TTC549 (cell line): ENCODE results near the gene QRICH1.
"Not testable (repeated sequence)": the region's sequence is repeated elsewhere in the genome, so short reads cannot be mapped to it uniquely, and the experiment has no call there.

Experiments
- FAIRE-seq: peaks from 2 replicates; lab custom pipeline; 2012; peaks lifted over from hg19 to GRCh38; lab: Jason Lieb, UNC

QRICH1 gene

DNA sequence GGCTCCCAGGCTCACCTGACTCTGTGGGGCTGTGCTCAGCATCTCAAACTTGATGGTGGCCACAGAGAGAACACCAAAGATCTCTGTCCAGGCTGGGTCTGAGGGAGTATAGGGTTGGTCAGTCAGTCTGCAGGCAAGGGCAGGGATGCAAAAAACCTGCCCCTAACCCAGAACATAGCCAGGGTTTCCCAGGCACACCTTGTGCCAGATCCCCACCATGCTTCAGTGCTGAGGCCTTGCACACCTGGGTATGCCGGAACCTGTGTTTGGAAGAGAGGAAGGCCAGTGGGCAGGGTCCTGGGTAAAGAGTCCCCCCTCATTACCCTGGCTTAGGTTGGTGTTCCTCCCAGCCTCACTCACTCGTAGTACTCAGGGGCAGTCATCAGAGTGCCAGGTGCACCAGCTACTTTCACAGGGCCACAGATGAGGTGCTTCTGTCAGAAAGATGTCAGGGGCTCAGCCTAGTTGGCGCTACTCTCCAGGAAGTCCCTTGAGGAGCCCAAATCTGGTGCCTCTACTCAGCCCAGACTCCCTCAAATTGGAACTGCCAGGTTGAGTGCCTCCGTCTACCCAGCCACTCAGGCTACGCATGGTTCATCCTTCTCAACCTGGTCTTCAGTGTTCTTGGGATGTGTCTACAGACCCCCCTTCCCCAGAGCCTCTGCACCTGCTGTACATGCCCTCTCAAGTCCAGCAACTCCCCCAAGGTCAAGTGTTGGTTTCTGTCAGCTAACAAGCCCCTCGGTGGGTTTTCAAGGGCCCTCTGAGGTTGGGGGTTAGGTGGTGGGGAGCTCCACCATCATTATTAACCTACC is 77.2 kb downstream of the QRICH1 start:
- no peak for FAIRE-seq

DNA sequence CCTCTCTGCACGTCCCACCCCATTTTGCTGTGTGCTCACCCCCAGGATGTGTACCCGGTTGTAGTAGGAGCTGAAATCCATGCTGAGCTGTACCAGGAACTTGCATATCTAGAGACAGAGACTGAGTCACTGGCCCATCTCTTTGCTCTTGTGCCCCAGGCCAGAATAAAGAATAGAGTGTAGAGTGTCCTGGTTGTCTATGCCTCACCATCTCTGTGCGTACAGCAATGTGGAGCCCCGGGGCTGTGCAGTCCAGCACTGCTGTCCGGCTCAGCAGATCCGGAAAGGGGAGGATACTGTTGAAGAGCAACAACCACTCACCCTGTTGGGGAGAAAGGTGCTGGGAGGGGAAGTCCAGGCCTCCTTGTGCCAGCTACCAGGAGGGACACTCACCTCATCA is 78.1 kb downstream of the QRICH1 start:
- no peak for FAIRE-seq

DNA sequence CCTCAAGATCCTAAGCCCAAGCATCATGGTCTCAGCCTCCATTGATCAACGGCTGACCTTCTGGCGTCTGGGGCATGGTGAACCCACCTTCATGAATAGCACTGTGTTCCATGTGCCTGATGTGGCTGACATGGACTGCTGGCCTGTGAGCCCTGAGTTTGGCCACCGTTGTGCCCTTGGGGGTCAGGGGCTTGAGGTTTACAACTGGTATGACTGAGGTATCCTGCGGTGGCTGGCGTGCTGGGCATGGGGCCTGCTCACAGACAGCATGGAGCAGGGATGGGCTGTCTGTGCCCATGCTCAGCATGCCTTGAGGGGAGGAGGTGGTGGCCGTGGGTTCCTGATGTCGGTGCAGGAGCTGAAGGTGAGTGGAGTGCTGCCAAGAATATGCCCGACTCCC is 78.8 kb downstream of the QRICH1 start:
- no peak for FAIRE-seq

DNA sequence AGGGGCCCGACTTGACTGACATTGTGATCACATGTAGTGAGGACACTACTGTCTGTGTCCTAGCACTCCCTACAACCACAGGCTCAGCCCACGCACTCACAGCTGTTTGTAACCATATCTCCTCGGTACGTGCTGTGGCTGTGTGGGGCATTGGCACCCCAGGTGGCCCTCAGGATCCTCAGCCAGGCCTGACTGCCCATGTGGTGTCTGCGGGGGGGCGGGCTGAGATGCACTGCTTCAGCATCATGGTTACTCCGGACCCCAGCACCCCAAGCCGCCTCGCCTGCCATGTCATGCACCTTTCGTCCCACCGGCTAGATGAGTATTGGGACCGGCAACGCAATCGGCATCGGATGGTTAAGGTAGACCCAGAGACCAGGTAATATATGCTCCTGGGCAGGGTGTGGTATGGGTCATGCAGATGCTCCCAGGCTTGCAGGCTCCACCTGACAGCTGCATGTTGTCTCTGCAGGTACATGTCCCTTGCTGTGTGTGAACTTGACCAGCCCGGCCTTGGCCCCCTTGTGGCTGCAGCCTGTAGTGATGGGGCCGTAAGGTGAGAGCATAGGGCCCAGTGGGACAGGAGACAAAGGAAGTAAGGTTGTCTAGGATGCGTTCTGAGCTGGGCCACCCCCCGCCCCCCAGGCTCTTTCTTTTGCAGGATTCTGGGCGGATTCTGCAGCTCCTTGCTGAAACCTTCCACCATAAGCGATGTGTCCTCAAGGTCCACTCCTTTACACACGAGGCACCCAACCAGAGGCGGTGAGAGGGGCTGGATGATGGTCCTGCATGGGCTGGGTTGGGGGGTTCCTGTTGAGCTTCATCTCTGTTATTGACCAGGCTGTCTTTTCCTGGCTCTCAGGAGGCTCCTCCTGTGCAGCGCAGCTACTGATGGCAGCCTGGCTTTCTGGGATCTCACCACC is 79.9 kb downstream of the QRICH1 start:
- FAIRE-seq = no peak

DNA sequence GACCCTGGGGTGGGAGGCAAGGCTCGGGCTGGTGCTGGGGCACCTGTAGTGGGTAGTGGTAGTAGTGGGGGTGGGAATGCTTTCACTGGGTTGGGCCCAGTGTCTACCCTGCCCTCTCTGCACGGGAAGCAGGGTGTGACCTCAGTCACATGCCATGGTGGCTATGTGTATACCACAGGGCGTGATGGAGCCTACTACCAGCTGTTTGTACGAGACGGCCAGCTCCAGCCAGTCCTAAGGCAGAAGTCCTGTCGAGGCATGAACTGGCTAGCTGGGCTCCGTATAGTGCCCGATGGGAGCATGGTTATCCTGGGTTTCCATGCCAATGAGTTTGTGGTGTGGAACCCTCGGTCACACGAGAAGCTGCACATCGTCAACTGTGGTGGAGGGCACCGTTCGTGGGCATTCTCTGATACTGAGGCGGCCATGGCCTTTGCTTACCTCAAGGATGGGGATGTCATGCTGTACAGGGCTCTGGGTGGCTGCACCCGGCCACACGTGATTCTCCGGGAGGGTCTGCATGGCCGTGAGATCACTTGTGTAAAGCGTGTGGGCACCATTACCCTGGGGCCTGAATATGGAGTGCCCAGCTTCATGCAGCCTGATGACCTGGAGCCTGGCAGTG is 80.6 kb downstream of the QRICH1 start:
- FAIRE-seq = no peak

DNA sequence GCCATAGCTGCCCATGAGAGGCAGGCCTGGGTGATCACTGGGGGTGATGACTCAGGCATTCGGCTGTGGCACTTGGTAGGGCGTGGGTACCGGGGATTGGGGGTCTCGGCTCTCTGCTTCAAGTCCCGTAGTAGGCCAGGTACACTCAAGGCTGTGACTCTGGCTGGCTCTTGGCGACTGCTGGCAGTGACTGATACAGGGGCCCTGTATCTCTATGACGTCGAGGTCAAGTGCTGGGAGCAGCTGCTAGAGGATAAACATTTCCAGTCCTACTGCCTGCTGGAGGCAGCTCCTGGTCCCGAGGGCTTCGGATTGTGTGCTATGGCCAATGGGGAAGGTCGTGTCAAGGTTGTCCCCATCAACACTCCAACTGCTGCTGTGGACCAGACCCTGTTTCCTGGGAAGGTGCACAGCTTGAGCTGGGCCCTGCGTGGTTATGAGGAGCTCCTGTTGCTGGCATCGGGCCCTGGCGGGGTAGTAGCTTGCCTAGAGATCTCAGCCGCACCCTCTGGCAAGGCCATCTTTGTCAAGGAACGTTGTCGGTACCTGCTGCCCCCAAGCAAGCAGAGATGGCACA is 81.3 kb downstream of the QRICH1 start:
- no peak for FAIRE-seq

DNA sequence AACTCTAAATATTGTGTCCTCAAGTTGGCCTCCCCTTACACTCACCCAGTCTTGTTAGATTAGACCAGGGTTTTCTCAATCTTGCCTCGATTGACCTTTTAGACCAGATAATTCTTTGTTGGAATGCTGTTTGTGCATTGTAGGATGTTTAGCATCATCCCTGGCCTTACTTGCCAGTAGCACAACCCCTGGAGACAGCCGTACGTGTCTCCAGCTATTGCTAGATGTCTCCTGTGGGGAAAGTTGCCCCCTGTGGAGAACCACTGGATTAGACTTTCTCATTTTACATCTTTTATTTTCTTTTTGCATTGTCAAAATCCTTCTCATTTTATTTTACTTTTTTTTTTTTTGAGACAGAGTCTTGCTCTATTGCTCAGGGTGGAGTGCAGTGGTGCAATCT is 84.5 kb downstream of the QRICH1 start:
- no peak for FAIRE-seq

DNA sequence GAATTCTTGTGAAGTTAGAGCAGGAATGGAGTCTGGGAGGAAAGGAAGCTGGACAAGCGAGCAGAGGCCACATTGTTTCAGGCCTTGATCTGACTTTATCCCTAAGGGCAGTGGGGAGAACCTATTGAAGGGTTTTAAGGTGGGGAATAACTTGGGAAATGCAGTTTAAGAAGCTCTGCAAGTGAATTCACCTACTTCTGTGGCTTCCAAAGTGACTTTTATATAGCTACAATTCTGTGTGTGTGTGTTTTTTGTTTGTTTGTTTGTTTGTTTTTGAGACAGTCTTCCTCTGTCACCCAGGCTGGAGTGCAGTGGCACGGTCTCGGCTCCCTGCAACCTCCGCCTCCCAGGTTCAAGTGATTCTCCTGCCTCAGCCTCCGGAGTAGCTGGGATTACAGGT is 85.2 kb downstream of the QRICH1 start:
- not testable (repeated sequence) for FAIRE-seq

DNA sequence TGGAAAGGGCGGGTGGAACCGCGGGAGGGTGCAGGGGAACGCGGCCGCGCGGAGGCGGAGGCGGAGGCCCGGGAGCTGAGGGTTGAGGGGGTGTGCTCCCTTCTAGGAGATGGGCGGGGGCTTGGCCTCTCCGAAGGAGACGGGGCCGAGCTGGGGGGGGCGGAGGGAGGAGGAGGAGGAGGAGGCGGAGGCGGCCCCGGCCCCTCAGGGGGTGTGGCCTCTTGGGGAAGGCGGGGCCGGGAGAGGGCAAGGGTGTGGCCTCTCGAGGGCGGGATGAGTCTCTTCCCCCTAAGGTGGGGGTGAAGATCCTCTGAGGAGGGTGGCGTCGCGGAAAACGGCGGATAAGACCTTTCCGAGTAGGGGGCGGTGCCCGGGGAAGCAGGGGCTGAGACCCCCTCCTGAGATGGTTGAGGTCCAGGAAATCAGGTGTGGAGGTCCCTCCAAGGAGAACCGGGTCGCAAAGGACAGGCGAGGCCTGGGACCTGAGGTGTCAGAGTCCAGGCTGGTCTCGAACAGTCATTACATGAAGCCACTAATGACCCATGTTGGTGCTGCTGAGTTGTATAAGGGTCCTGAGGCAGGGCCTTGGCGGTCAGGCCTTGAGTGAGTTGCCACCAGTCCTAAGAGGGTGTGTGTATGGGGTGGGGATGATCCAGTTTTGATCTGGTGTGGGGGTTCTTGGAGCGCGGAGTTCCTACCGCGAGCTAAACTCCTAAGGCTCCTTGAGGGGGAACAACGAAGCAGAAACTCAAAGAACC is 85.9 kb downstream of the QRICH1 start:
- no peak for FAIRE-seq

DNA sequence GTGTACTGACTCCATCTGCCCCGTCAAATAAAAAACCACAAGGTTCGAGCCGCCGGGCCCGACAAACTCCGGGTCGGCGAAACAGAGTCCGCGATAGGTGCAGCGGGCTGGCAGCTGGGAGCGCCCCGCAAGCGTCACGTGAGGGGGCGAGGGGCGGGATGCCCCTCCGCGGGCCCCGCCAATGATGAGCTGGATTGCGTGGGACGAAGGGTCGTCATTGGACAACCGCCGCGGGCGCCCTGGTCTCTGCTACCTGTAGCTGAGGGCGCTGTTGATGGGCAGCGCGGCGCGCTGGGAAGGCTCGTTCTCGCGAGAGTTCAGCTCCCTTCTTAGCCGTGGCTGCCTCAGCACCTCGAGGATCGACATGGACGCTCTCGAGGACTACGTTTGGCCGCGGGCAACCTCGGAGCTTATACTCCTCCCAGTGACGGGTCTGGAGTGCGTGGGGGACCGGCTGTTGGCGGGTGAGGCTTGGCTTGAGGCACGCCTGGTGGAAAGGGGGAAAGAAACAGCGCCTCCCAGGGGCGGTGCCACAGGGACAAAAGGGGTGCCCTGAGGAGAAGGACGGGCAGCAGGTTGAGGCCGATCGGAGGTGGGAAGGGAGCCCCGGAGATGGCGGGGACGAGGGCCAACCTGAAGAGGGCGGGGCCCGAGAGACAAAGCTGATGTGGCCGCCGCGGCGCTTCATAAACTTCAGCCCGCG is 86.7 kb downstream of the QRICH1 start, which contains the start of gene WDR6:
Gene WDR6 (plus strand): TSS at position 324 of the 703 bp plus-strand sequence. CDS start 41 bp downstream, at position 365.
- no peak for FAIRE-seq

DNA sequence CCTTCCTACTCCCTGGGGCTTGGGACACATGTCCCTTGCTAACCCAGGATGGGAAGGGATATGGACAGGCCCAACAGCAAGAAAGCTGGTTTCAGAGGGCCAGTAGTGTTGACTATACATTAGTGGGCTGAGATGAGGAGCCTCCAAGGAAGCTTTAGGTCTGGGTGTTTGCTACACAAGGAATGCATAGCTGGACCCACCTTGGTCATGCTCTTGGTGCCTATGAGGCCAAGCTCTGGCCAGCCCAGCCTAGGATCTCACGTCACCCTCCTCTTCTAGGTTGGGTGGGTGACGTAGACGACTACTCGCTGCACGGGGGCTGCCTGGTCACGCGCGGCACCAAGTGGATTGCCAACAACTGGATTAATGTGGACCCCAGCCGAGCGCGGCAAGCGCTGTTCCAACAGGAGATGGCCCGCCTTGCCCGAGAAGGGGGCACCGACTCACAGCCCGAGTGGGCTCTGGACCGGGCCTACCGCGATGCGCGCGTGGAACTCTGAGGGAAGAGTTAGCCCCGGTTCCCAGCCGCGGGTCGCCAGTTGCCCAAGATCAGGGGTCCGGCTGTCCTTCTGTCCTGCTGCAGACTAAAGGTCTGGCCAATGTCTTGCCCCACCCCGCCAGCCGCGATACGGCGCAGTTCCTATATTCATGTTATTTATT is 87.3 kb downstream of the QRICH1 start:
- FAIRE-seq = no peak

DNA sequence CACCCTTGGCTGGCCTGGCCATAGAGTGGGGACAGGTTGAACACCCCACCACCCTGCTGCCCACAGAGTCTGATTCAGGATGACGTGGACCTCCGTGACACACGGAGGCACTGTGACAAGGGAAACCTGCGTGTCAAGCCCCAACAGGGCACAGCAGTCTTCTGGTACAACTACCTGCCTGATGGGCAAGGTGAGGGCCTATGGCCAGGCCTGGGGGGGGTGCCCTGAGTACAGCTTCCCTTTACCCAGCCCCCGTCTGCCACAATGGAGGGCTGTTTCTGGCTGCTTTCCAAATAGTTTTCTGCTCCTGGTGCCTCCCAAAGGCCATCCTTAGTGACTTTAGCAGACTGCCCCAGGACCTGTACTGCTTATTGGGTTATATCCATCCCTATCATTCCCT is 87.9 kb downstream of the QRICH1 start:
- FAIRE-seq = no peak

DNA sequence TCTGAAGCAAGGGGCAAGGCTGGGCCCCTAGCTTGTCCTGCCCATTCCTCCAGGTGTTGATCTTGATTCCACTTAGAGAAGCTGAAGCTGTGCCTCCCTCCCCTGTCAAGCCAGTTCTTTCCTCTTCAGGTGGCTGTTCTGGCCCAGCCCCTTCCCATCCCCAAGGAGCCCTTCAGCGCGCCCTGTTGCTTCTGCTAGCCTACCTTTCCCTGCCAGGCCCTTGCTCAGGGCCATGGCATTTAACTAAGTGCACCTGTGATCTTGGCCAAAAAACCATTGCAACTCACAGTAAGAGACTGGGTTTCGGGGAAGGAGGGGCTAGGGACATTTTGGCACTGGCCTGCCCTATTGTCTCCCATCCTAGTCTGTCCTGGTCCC is 88.6 kb downstream of the QRICH1 start:
- FAIRE-seq = no peak

DNA sequence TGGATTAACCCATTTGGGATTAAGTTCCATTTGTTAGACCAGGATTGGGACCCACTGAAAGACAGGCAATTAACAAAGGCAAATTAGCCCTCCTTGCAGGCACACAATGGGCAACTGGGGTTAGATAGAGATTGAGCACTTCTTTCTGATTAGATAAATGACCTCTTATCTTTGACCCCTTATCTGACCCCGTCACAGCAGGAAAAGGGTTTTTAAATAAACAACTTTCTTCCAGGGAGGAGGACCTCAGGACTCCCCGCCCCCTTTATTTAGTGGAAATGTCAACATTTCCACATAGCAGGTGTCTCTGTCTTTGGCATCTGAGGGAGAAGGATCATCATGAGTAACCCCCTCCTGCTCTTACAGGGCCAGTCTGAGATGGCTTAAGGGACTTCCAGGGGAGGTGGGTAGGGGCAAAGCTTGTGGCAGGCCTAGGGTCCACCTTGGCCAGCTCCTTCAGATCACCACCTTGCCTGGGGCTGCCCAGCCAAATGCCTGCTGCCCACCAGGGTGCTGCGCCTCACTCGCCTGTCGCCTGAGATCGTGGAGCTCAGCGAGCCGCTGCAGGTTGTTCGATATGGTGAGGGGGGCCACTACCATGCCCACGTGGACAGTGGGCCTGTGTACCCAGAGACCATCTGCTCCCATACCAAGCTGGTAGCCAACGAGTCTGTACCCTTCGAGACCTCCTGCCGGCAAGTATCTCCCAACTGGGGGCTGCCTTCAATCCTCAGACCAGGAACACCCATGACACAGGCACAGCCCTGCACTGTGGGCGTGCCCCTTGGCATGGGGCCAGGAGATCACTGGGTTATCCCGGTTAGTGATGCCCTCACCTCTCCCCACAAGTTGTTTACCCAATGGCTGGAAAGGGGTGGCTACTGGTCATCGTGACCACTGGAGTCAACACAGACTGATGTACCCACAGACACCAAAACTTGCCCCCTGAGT is 89.2 kb downstream of the QRICH1 start:
- FAIRE-seq = no peak

DNA sequence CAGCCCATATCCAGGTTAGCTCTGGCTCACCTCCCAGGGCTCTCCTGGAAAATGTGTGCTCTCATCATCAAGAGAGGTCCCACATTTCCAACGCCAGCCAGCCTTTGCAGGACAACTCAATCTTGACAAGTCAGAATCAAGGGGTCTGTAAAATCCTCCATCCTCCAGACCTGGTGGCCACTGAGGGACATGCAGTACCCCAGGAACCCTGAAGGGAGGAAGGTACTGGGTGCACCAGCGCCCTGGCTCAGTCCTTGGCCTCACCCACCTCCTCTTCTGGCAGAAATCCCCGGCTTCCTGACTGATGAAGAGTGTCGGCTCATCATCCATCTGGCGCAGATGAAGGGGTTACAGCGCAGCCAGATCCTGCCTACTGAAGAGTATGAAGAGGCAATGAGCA is 92.7 kb downstream of the QRICH1 start:
- FAIRE-seq = no peak

DNA sequence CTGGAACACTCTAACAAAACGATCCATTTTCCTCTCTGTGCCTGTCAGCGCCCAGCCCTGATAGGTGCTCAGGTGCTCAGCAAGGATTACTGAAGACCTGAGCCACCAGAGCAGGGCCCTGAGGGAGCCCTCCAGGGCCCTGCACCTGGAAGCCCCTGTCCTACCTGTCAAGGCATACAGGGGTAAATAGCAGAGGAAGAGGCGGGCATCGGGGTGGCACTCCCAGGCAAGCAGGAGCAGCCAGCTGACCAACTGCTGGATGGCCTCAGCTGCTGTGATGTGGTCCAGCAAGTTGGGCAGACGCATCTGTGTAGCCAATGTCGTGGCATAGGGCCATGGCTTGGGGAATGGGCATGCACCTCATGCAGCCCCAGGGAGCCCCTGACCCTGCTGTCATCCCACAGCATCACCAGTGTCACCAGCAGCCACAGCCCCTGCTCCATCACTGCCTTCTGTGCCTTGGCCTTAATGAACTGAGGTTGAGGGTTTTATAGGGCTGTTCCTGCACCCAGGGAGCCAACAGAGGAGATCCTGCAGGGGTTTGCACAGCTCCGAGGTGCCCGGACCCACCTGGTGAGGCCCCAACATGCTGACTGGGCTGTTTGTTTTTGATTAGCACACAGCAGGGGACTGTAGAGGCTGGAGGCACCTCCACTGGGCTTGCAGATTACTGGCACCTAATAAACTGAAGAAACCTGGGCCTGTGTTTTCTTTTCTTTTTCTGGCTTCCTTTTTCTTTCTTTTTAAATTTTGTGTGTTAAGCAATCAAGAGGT is 94.6 kb downstream of the QRICH1 start:
- FAIRE-seq = no peak

DNA sequence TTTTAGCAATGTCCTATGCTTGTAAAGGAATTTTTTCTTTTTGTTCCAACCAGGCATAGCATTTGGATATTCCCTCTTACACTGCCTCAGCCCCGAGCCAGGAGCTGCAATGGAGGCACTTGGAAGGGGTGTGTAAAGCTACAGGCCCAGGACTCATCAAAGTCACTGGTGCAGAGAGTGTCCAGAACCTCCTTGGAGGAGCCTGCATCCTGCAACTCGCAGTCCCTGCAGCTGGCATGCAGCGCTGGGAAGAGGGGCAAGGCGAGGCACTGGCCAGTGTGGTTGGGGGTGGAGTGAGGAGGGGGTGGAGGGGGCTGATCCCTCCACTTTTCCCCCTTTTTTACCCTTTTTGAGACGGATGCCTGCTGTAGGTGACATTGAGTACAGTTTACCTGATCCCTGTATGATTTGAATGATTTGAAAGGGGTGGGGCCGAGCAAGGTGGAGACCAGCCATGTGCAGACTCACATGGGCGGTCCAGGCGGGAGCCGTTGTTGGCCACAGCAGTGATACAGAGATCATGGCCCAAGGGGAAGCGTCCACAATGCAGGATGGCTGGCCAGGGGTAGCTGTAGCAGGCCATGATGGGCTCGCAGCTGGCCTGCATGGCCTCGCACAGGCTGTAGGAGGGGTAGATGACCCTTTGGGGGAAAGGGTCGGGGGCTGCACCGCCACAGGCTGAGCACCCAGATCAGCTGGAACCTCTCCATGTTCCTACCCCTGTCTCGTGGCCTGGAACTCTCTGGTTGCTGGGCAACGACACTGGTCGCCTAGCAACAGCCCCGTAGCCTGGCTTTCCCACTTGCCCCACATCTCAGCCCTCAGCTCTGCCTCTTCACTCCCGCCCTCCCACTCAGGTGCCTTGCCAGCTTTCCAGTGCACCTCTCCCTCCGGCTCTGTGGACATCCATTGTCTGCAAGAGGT is 95.9 kb downstream of the QRICH1 start:
- FAIRE-seq = no peak
